SK-N-SH treated with all-trans-retinoic acid at 6 μM for 48 hours (cell line): Measurements from ENCODE around the gene FSD2.

Experiments used
- ATAC-seq: fragments of 200-7000 bp; cut with Tn5 transposase; 3 replicates; pipeline ENCODE4 v1.9.1; 2020; ENCODE audit warnings: mild to moderate bottlenecking, moderate library complexity
- ARNTL ChIP-seq: fragments of 450-650 bp; formaldehyde crosslinking; IDR thresholded peaks from 2 replicates; pipeline ENCODE4 v1.5.0; 2020; ENCODE audit warnings: low read depth, mild to moderate bottlenecking, moderate library complexity, borderline replicate concordance
- CSDC2 ChIP-seq: fragments of 250-450 bp; sonication (Bioruptor Pico); IDR thresholded peaks from 2 replicates; pipeline ENCODE4 v1.5.0; 2020; ENCODE audit warnings: mild to moderate bottlenecking, moderate library complexity
- ESRRG ChIP-seq: fragments of 250-450 bp; sonication (Bioruptor Pico); IDR thresholded peaks from 2 replicates; pipeline ENCODE4 v1.6.1; 2021; ENCODE audit warnings: mild to moderate bottlenecking
- PPARA ChIP-seq: fragments of 250-450 bp; sonication (Bioruptor Pico); IDR thresholded peaks from 2 replicates; pipeline ENCODE4 v1.5.0; 2020; ENCODE audit warnings: mild to moderate bottlenecking, borderline replicate concordance
- RARB ChIP-seq: fragments of 250-450 bp; sonication (Bioruptor Pico); IDR thresholded peaks from 2 replicates; pipeline ENCODE4 v1.8.0; 2021; ENCODE audit warnings: mild to moderate bottlenecking, moderate library complexity
- SNAI2 ChIP-seq: fragments of 250-450 bp; sonication (Bioruptor Pico); IDR thresholded peaks from 2 replicates; pipeline ENCODE4 v1.5.0; 2020; ENCODE audit warnings: mild to moderate bottlenecking, moderate library complexity
- TCF4 ChIP-seq: fragments of 250-450 bp; sonication (Bioruptor Pico); IDR thresholded peaks from 2 replicates; pipeline ENCODE4 v1.8.0; 2021; ENCODE audit warnings: mild to moderate bottlenecking, moderate library complexity, borderline replicate concordance
- TOX ChIP-seq: fragments of 250-450 bp; sonication (Bioruptor Pico); IDR thresholded peaks from 2 replicates; pipeline ENCODE4 v1.8.0; 2021; ENCODE audit warnings: mild to moderate bottlenecking, moderate library complexity, borderline replicate concordance
- ZC3H10 ChIP-seq: fragments of 250-450 bp; sonication (Bioruptor Pico); IDR thresholded peaks from 2 replicates; pipeline ENCODE4 v1.5.1; 2021; ENCODE audit warnings: mild to moderate bottlenecking, moderate library complexity
- ZFP3 ChIP-seq: fragments of 250-450 bp; sonication (Bioruptor Pico); IDR thresholded peaks from 2 replicates; pipeline ENCODE4 v1.5.0; 2020; ENCODE audit warnings: mild to moderate bottlenecking, moderate library complexity
- ZFP30 ChIP-seq: fragments of 450-650 bp; formaldehyde crosslinking; IDR thresholded peaks from 2 replicates; pipeline ENCODE4 v1.5.0; 2022; ENCODE audit warnings: mild to moderate bottlenecking, moderate library complexity
- ZNF565 ChIP-seq: fragments of 450-650 bp; formaldehyde crosslinking; conservative IDR thresholded peaks from 2 replicates; pipeline ENCODE4 v1.5.0; 2020; ENCODE audit warnings: low read depth, mild to moderate bottlenecking, moderate library complexity
- ZNF70 ChIP-seq: fragments of 450-650 bp; formaldehyde crosslinking; IDR thresholded peaks from 2 replicates; pipeline ENCODE4 v1.5.0; 2020; ENCODE audit warnings: mild to moderate bottlenecking, moderate library complexity
- ZNF8 ChIP-seq: fragments of 450-650 bp; formaldehyde crosslinking; IDR thresholded peaks from 2 replicates; pipeline ENCODE4 v1.5.0; 2020; ENCODE audit warnings: mild to moderate bottlenecking, moderate library complexity
- TF ChIP-seq, protein P1 (sequence below): fragments of 250-450 bp; sonication (Bioruptor Pico); IDR thresholded peaks from 2 replicates; pipeline ENCODE4 v1.8.0; 2021; ENCODE audit warnings: low read depth, mild to moderate bottlenecking, moderate library complexity, borderline replicate concordance
- TF ChIP-seq, protein P2 (sequence below): fragments of 250-450 bp; sonication (Bioruptor Pico); IDR thresholded peaks from 2 replicates; pipeline ENCODE4 v1.5.1; 2020; ENCODE audit warnings: low read depth, mild to moderate bottlenecking, moderate library complexity
- TF ChIP-seq, protein P3 (sequence below): fragments of 250-450 bp; sonication (Bioruptor Pico); IDR thresholded peaks from 2 replicates; pipeline ENCODE4 v1.5.1; 2021; ENCODE audit warnings: mild to moderate bottlenecking, moderate library complexity
- TF ChIP-seq, protein P4 (sequence below): fragments of 250-450 bp; sonication (Bioruptor Pico); IDR thresholded peaks from 2 replicates; pipeline ENCODE4 v1.5.0; 2020; ENCODE audit warnings: mild to moderate bottlenecking, moderate library complexity
- TF ChIP-seq, protein P5 (sequence below): fragments of 250-450 bp; sonication (Bioruptor Pico); IDR thresholded peaks from 2 replicates; pipeline ENCODE4 v1.8.0; 2020; ENCODE audit warnings: mild to moderate bottlenecking, moderate library complexity, borderline replicate concordance

The FSD2 gene

DNA sequence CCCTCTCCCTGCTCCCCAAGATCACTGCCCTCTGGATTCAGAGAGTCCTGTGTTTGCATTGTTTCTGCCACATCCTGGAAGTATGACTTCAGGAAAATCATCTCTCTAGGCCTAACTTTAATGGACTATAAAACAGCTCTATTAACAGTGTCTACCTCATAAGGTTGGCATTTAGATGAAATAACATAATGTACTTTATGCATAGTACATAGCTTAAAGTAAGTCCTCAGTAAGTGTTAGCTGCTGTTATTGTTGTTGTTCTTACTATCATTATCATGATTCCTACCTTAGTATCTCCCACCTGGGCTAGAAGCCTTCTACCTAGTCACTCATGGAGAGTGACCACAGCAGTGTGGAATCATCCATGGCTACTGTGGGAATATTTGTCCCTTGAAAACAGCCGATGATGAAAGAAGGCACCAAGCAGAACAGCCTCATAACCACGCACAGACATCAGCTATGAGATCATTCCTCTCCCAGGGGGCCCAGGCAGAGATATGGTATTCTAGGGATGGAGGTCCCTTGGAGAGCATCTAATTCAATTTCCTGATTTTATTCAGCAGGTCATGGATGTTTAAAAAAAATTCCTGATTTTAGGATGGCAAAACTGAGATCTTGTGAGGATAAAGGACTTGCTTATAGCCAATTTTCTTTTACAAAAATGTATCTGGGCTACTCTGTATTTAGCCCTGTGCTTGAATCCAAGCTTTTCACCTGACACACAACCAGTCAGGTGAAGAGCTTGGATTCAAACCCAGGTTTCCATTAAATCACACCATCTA lies 1.9 kb downstream of the FSD2 start (continued):
- TF ChIP-seq, protein P1, sequence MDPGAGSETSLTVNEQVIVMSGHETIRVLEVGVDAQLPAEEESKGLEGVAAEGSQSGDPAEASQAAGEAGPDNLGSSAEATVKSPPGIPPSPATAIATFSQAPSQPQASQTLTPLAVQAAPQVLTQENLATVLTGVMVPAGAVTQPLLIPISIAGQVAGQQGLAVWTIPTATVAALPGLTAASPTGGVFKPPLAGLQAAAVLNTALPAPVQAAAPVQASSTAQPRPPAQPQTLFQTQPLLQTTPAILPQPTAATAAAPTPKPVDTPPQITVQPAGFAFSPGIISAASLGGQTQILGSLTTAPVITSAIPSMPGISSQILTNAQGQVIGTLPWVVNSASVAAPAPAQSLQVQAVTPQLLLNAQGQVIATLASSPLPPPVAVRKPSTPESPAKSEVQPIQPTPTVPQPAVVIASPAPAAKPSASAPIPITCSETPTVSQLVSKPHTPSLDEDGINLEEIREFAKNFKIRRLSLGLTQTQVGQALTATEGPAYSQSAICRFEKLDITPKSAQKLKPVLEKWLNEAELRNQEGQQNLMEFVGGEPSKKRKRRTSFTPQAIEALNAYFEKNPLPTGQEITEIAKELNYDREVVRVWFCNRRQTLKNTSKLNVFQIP (CRISPR knock-in tag), result no peak
- TF ChIP-seq TOX (CRISPR knock-in tag), result no peak
- no peak for TF ChIP-seq ZNF565
- no peak for TF ChIP-seq ZNF70 (CRISPR knock-in tag)
- no peak for TF ChIP-seq ZNF8 (CRISPR knock-in tag)
- no peak for TF ChIP-seq ZFP30
- TF ChIP-seq TCF4 (CRISPR knock-in tag), result no peak
- no peak for TF ChIP-seq PPARA
- TF ChIP-seq SNAI2 (CRISPR knock-in tag), result no peak

DNA sequence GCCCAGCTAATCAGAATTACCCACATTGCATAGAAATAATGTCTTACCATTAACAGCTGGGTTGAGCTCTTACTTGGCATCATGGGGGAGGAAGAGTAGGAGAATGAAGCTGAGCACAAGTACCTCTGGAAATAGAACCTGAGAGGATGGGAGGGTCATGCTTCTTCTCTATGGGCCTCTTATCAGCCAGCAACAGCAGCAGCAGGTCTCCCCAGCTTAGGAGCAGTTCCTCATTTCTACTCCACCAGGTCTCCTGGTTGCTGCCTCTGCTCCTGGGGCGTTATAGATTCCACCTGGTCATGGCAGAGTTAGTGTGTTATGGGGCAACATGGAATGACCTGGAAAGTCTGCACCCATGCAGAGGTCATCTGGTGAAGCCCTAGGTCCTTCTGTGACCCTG lies 3.4 kb downstream of the FSD2 start:
- no peak for ATAC-seq
- TF ChIP-seq SNAI2 (CRISPR knock-in tag) (no peak), PPARA (no peak), ZNF8 (CRISPR knock-in tag) (no peak), CSDC2 (CRISPR knock-in tag) (no peak), ESRRG (CRISPR knock-in tag) (no peak), ZFP30 (no peak), TCF4 (CRISPR knock-in tag) (no peak), TOX (CRISPR knock-in tag) (no peak)

DNA sequence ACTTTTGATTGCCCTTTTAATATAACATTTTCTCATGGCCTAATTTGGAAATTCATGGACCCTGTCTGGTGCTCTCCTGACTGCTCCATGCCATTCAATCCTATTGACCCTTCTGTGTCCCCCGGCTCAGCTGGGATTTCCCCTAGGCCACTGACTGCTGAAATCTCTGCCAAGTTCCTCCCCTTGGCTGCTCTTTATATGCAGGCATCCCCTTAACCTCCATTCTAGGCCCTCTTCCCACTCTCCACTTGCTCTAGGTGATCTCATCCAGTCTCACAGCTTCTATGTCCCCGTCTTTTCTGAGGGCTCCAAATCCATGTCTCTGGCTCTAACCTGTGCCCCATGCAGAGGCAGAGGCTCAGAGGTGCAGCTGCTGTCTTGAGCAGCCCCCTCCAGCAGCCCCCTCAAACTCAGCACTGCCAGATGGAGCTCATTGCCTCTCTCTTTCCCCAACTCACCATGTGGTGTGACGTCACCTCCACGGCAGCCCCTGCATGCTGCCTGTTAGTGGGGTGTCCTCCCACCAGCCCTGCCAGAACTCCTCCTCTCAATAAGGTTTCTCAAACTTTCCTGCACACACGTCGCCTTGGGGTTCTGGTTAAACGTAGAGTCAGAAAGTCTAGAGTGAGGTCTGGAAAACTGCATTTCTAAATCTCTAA lies 6.6 kb downstream of the FSD2 start:
- ATAC-seq, result no peak
- TF ChIP-seq TOX (CRISPR knock-in tag) (no peak), ZNF565 (no peak), ZFP3 (CRISPR knock-in tag) (no peak), ZC3H10 (CRISPR knock-in tag) (no peak), RARB (CRISPR knock-in tag) (no peak), ARNTL (no peak), PPARA (no peak), ZNF8 (CRISPR knock-in tag) (no peak), ZFP30 (no peak), TCF4 (CRISPR knock-in tag) (no peak), ZNF70 (CRISPR knock-in tag) (no peak), CSDC2 (CRISPR knock-in tag) (no peak), SNAI2 (CRISPR knock-in tag) (no peak)
- TF ChIP-seq, protein P1 (CRISPR knock-in tag), result no peak
- TF ChIP-seq, protein P2, sequence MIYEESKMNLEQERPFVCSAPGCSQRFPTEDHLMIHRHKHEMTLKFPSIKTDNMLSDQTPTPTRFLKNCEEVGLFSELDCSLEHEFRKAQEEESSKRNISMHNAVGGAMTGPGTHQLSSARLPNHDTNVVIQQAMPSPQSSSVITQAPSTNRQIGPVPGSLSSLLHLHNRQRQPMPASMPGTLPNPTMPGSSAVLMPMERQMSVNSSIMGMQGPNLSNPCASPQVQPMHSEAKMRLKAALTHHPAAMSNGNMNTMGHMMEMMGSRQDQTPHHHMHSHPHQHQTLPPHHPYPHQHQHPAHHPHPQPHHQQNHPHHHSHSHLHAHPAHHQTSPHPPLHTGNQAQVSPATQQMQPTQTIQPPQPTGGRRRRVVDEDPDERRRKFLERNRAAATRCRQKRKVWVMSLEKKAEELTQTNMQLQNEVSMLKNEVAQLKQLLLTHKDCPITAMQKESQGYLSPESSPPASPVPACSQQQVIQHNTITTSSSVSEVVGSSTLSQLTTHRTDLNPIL (CRISPR knock-in tag), result no peak
- TF ChIP-seq, protein P3, sequence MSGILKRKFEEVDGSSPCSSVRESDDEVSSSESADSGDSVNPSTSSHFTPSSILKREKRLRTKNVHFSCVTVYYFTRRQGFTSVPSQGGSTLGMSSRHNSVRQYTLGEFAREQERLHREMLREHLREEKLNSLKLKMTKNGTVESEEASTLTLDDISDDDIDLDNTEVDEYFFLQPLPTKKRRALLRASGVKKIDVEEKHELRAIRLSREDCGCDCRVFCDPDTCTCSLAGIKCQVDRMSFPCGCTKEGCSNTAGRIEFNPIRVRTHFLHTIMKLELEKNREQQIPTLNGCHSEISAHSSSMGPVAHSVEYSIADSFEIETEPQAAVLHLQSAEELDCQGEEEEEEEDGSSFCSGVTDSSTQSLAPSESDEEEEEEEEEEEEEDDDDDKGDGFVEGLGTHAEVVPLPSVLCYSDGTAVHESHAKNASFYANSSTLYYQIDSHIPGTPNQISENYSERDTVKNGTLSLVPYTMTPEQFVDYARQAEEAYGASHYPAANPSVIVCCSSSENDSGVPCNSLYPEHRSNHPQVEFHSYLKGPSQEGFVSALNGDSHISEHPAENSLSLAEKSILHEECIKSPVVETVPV, result no peak
- TF ChIP-seq, protein P4, sequence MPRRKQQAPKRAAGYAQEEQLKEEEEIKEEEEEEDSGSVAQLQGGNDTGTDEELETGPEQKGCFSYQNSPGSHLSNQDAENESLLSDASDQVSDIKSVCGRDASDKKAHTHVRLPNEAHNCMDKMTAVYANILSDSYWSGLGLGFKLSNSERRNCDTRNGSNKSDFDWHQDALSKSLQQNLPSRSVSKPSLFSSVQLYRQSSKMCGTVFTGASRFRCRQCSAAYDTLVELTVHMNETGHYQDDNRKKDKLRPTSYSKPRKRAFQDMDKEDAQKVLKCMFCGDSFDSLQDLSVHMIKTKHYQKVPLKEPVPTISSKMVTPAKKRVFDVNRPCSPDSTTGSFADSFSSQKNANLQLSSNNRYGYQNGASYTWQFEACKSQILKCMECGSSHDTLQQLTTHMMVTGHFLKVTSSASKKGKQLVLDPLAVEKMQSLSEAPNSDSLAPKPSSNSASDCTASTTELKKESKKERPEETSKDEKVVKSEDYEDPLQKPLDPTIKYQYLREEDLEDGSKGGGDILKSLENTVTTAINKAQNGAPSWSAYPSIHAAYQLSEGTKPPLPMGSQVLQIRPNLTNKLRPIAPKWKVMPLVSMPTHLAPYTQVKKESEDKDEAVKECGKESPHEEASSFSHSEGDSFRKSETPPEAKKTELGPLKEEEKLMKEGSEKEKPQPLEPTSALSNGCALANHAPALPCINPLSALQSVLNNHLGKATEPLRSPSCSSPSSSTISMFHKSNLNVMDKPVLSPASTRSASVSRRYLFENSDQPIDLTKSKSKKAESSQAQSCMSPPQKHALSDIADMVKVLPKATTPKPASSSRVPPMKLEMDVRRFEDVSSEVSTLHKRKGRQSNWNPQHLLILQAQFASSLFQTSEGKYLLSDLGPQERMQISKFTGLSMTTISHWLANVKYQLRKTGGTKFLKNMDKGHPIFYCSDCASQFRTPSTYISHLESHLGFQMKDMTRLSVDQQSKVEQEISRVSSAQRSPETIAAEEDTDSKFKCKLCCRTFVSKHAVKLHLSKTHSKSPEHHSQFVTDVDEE, result no peak
- TF ChIP-seq, protein P5, sequence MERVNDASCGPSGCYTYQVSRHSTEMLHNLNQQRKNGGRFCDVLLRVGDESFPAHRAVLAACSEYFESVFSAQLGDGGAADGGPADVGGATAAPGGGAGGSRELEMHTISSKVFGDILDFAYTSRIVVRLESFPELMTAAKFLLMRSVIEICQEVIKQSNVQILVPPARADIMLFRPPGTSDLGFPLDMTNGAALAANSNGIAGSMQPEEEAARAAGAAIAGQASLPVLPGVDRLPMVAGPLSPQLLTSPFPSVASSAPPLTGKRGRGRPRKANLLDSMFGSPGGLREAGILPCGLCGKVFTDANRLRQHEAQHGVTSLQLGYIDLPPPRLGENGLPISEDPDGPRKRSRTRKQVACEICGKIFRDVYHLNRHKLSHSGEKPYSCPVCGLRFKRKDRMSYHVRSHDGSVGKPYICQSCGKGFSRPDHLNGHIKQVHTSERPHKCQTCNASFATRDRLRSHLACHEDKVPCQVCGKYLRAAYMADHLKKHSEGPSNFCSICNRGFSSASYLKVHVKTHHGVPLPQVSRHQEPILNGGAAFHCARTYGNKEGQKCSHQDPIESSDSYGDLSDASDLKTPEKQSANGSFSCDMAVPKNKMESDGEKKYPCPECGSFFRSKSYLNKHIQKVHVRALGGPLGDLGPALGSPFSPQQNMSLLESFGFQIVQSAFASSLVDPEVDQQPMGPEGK (CRISPR knock-in tag), result no peak
